GM21367 (cell line): ENCODE results near the gene WNT1.

Source experiments
- ATAC-seq: cut with Tn5 transposase; IDR thresholded peaks from one replicate; pipeline ENCODE4 v1.9.1; 2021; ENCODE audit not compliant: unreplicated experiment

WNT1 gene

DNA sequence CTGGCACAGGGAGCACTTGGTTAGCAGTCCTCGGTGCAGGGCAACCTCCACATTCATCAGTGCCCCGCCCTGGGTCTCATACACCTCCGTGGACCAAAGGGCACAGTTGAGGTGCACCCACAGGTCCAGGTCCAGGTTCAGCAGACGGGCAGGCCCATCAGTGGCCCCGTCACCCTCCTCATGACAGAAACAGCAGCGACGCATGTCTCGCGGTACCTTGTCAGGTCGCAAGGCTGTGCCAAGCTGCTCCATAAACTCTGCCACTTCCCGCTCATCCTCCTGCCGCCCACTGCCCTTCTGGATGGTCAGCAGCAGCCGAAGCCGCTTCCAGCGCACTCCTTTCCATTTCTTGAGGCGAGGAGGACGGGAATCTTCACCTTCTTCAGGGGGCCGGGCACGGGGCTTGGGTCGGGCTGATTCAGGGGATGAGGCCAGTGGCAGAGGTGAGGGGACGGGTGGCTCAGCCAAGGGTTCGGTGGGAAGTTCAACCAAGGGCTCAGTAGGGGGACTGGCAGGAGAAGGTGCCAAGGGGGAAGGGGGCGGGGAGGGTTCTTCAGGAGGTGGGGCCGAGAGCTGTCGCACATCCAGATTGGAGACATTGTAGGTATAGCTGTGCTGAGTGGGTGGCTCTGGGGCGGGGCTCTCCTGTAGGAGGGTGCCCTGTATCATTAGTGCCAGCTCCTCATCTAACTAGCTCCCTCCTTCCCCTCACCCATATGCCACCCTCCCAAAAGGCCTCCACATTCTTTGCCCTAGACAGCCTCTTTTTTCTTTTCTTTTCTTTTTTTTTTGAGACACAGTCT is 48.8 kb downstream of the WNT1 start:
- ATAC-seq = no peak

DNA sequence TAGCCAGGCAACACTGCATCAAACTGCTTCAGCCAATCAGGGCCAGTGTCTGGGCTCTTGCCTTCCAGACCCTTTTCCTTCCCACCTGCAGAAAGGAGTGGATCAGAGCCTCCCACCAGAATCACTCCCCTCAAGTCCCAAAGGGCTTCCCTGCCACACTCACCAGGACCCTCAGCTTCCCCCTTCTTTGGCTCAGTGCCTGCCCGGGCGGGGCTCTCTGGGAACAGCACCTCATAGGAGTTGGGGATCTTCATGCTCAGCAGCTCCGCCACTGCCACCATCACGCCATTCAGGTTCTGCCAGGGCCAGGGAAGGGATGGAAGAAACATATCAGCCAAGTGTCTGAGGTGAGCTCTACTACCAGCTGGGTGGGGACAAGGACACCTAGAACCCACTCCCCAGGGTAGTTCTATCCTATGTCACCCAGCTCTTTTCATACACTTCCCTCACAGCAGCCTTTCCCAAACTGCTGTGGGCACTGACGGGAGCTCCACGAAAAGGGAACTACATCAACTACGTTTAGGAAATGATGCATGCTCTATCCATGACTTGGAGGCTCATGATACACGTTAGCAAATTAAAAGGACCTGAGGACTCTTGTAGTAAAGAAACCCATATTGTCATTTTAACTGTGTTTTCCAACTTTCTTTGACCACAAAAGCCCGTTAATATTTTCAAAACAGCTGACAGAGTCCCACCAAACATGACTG is 49.9 kb downstream of the WNT1 start:
- ATAC-seq = no peak

DNA sequence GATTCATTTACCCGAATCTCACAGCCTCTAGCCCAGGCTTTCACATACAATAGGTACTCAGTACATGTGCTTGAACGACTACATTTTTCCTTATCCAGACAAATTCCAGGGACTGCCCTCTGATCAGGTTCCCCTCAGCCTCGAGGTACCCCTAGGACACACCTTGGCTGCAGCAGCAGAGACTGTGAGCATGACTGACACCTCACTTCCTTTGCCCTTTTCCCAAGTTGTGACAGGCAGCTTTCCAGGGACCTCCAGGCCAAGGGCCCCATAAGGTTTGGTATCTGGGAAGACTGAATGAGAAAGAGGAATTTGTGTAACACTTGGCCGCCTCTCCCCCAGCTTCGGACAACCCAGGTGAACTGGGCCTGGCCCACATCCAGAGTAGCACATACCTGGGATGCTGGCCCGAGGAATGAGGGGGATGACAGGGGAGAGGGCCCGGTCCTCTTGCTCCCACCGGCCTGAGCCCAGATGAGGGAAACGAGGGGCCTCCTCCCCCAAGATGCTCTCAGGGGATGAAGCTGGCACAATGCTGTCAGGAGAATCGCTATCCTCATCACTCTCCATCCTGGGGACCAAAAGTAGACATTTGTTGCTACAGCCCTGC is 50.6 kb downstream of the WNT1 start:
- ATAC-seq = no peak

DNA sequence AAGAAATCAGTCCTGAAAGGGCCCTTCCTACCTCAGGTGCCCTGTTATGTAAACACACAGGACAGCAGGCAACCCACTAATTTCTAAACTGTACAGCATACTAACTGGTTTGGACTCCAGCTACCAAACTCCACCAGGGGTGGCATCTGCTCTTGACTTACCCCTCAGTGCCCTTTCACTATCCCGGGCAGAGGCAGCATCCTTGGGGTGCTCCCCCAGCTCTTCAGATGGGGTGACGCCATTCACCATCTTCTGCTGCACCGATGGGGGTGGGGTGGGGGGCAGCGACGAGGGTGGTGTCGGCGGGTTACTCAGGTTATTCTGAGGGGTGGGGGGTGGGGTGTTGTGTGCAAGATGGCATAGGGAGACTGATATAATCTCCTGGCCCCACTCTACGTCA is 52.0 kb downstream of the WNT1 start:
- no peak for ATAC-seq

DNA sequence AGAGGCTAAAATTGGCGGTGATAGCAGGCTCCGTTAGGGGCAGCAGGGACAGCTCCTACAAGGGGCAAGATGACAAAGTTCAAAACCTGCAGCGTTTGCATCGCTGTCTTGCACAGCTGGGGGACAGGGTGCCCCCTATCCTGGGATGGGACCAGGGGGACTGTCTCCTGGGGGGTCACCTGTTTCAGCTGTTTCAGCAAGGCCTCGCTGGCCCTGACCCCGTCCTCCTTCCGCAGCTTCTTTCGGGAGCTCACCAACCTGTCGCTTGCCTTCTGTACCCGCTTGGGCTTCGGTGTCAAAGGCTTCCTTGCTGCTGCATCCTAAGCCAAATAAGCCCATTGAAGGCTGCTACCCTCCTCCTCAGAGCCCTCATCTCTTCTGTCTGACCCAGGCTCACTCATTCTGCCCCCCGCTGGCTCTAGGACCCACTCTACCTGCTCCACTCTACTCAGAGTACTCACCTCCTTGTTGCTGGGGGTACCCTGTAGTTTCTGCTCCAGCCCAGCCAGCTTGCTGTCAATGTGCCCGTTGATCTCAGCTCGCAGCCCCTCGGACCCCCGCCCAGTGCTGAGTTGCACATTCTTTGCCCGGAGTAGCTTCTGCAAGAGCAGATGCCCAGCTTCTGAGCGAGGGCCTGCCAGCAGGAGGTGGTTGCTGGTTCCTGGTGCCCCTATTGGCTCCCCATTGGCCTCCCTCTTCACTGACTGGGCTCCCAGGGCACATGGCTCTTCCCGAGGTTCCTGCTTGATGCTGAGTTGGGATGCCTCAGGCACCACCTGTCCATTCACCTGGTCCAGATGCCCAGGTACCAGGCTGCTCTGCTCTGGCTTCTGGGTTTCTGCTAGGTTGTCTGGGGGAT is 52.8 kb downstream of the WNT1 start:
- no peak for ATAC-seq

DNA sequence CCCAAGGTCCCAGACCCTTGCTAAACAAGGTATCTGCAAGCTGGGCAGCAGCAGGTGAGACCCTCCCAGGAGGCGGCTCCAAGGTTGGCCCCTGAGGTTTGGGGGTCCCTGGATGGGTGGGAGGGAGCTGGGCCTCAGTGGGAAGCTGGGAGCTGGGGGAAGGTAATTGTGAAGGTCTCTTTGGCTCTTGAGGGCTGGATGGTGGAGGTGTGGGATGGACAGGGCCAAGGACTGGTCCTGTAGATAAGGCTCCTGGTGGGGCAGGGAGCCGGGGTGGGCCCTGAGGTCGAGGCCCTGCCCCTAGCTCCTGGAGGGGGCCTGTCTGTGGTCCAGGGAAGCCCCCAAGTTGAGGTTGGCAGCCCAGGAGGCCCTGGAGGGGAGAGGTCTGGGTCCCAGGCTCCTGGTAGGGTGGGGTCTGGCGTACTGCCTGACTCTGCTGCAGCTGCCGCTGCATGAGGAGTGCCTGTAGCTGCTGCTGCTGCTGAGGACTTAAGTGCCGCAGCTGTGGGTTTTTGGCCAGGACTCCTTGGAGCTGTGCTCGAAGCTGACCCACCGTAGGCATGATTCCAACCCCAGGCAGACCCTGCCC is 53.5 kb downstream of the WNT1 start:
- ATAC-seq = no peak
